HG03469 (cell line): ENCODE data around the gene TUBGCP6.
"Not testable (repeated sequence)": the region's sequence is repeated elsewhere in the genome, so short reads cannot be mapped to it uniquely, and the experiment has no call there.

Source experiments
- ATAC-seq: cut with Tn5 transposase; IDR thresholded peaks from one replicate; pipeline ENCODE4 v1.9.1; 2021; ENCODE audit warnings: mild to moderate bottlenecking, moderate library complexity, moderate number of reproducible peaks; ENCODE audit not compliant: unreplicated experiment

TUBGCP6 gene

GRCh38 chr22:50170453-50171318, 74.1 kb downstream of the TUBGCP6 start, which contains the start of gene PANX2:
TSS of gene PANX2 (plus strand) at chr22:50170731. CDS start at chr22:50170731, 0 bp downstream.
- ATAC-seq, result no peak

GRCh38 chr22:50169774-50170341, 75.0 kb downstream of the TUBGCP6 start:
- no peak for ATAC-seq

GRCh38 chr22:50169181-50169759, 75.6 kb downstream of the TUBGCP6 start:
- ATAC-seq, result no peak

- ATAC-seq, result not testable (repeated sequence)
Measured at GRCh38 chr22:50168490-50169180, 76.2 kb downstream of the TUBGCP6 start.

- no peak for ATAC-seq
Measured at GRCh38 chr22:50167689-50168489, 76.9 kb downstream of the TUBGCP6 start.
